Measurements from ENCODE around the gene MCTP2. TPM values are rescaled to one million over a fixed set of nuclear protein-coding genes. Genes with fewer than 3 reads are reported as not detected.

The MCTP2 gene
- total and polyA plus RNA-seq, 2 of the 8 experiments (the other 6 are each of a cell fraction or from before 2014, with no cell fraction given): 3.4 to 4.5 TPM

- Histone ChIP-seq H2BK12ac (ENCODE audit: low read depth, low read length) (no peak overlapping the region), H2BK15ac (ENCODE audit: low read length) (no peak overlapping the region), H4K8ac (ENCODE audit: extremely low read depth, insufficient read depth, low read length) (no peak overlapping the region), H3K79me1 (ENCODE audit: low read depth, low read length) (no peaks in the 10 kb centered on the region), H3K23me2 (ENCODE audit: low read depth, low read length) (no peaks in the 10 kb centered on the region), H4K5ac (ENCODE audit: insufficient read length, low read depth, low read length) (no peak overlapping the region), H3K14ac (ENCODE audit: insufficient read length) (no peak overlapping the region), H2BK5ac (ENCODE audit: low read depth, low read length) (no peak overlapping the region), H3K9me3 (ENCODE audit: insufficient read depth in 2 of 2, low read depth in 1 of 2, low read length in 1 of 2) (no peaks in the 10 kb centered on the region), H4K91ac (replicated peaks; ENCODE audit: insufficient read length, low read length) (no peak overlapping the region), H2BK120ac (replicated peaks; ENCODE audit: low read depth, low read length) (no peak overlapping the region), H3K4me2 (ENCODE audit: insufficient read depth in 1 of 2, low read depth in 2 of 2, low read length in 2 of 2) (no peak overlapping the region), H3K4me1 (replicated peaks in 1 of 4; ENCODE audit: control insufficient read depth in 3 of 4, insufficient read depth in 4 of 4, low read length in 3 of 4) (no peaks in the 10 kb centered on the region), H2AFZ (ENCODE audit: low read length) (no peak overlapping the region), H2BK20ac (ENCODE audit: low read length) (no peak overlapping the region), H3K9ac (replicated peaks in 1 of 4; ENCODE audit: extremely low read depth in 1 of 4, low read depth in 3 of 4, low read length in 3 of 4) (no peak overlapping the region), H3K18ac (ENCODE audit: extremely low read depth, low read length) (no peak overlapping the region), H3K23ac (ENCODE audit: insufficient read length) (no peak overlapping the region), H3K27me3 (replicated peaks in 1 of 4; ENCODE audit: control insufficient read depth in 3 of 4, extremely low read depth in 1 of 4, insufficient read depth in 3 of 4, low read length in 3 of 4) (no peaks in the 10 kb centered on the region), H4K20me1 (replicated peaks in 1 of 2; ENCODE audit: control insufficient read depth in 1 of 2, insufficient read depth in 2 of 2, low read length in 2 of 2) (no peaks in the 10 kb centered on the region), H3K4ac (replicated peaks; ENCODE audit: insufficient read length, low read depth, low read length) (no peak overlapping the region), H3K27ac (ENCODE audit: low read depth, low read length) (no peak overlapping the region), H3K56ac (replicated peaks; ENCODE audit: insufficient read length, low read depth, low read length) (no peak overlapping the region), H3K79me2 (ENCODE audit: control insufficient read depth in 1 of 2, insufficient read depth in 2 of 2, low read length in 2 of 2) (no peaks in the 10 kb centered on the region), H3K4me3 (ENCODE audit: extremely low read depth in 1 of 4, insufficient read depth in 2 of 4, low read depth in 3 of 4, low read length in 4 of 4) (no peak overlapping the region), H3K36me3 (ENCODE audit: control insufficient read depth in 2 of 4, insufficient read depth in 4 of 4, low read length in 3 of 4) (no peaks in the 10 kb centered on the region), H2AK5ac (ENCODE audit: low read depth, low read length) (no peak overlapping the region)
- WGBS, 2 experiments (ENCODE audit: extremely low coverage in 1 of 2, insufficient coverage in 1 of 2, insufficient read length in 1 of 2, insufficient replicate concordance in 2 of 2, low coverage in 1 of 2, low lambda C conversion rate in 2 of 2, missing lambda C conversion rate in 1 of 2): 92% methylated on average over 1 of the region's 1 CpG; no CpG with 5 or more reads in 1 of the 2 experiments
- ChIA-PET POLR2A (ENCODE audit: partially characterized antibody) (no interaction called here), CTCF (ENCODE audit: partially characterized antibody) (interaction anchor here (1.0 kb wide), 1 partner anchor 65 kb away, joined by 3 read pairs; no protein-coding TSS in a partner anchor)
- FAIRE-seq (no peak), DNase-seq (ENCODE audit: low read depth in 1 of 2, low spot score in 2 of 2) (no peak)
- TF ChIP-seq SAP30 (IDR thresholded peaks at IDR 0.05; ENCODE audit: insufficient read depth, insufficient replicate concordance, low read length): no peak
Observed at GRCh38 chr15:94262201-94262600, 30.8 kb downstream of the MCTP2 start.
